ENCODE measurements around the gene DCLK2. TPM values are rescaled to one million over a fixed set of nuclear protein-coding genes. Genes with fewer than 3 reads are reported as not detected.
A peak's percentile ranks its signal among the peaks of the same experiment; 100 is the strongest.

DCLK2 gene
- total and polyA plus RNA-seq, 2 experiments from 2014 or later = 3.2 to 4.8 TPM

DNA sequence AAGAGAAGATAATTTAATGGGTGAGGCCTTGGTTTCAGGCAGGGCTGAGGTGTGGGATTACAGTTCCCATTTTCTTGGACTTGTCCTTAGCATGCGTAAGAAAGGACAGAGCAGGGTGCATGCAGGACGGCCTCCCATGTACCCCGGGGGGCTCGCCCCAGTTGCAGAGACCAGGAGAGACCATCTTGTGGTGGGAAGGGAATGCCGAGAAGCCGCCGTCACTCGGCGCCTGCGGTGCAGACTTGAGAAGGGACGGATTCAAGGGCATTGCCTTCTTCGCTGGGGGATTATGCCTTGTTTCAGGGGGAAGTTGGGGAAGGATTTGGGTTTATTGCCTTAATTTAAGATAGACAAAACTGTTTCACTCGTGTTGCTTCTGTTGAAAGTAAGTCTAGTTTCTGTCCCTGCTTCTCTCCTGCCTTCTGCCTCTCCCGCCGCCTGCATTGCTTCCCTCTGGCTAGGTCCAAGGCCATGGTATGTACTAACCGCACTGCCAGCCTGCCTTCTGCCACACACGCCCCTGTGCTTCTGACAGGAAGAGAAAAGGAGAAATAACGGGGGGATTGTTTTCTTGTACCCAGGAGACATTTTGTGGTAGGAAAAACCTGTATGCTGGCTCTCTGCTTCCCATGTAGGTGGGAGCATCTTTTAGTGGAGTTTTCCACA lies 175.9 kb downstream of the DCLK2 start:
- H3K9me3 ChIP-seq (ENCODE audit: low read depth) = no peaks in the 10 kb centered on the region
- no peaks in the 10 kb centered on the region for H3K36me3 ChIP-seq
- H3K27me3 ChIP-seq = no peaks in the 10 kb centered on the region
- H3K4me3 ChIP-seq = no peak overlapping the region
- H3K4me1 ChIP-seq (ENCODE audit: low read depth) = no peaks in the 10 kb centered on the region
- TF ChIP-seq, protein P1, sequence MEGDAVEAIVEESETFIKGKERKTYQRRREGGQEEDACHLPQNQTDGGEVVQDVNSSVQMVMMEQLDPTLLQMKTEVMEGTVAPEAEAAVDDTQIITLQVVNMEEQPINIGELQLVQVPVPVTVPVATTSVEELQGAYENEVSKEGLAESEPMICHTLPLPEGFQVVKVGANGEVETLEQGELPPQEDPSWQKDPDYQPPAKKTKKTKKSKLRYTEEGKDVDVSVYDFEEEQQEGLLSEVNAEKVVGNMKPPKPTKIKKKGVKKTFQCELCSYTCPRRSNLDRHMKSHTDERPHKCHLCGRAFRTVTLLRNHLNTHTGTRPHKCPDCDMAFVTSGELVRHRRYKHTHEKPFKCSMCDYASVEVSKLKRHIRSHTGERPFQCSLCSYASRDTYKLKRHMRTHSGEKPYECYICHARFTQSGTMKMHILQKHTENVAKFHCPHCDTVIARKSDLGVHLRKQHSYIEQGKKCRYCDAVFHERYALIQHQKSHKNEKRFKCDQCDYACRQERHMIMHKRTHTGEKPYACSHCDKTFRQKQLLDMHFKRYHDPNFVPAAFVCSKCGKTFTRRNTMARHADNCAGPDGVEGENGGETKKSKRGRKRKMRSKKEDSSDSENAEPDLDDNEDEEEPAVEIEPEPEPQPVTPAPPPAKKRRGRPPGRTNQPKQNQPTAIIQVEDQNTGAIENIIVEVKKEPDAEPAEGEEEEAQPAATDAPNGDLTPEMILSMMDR (IDR thresholded peaks at IDR 0.05; ENCODE audit: low read depth, low read length) = no peak
- no peak for DNase-seq (ENCODE audit: low read depth in 1 of 2, low spot score in 1 of 2)
- H3K27ac ChIP-seq = no peak overlapping the region

DNA sequence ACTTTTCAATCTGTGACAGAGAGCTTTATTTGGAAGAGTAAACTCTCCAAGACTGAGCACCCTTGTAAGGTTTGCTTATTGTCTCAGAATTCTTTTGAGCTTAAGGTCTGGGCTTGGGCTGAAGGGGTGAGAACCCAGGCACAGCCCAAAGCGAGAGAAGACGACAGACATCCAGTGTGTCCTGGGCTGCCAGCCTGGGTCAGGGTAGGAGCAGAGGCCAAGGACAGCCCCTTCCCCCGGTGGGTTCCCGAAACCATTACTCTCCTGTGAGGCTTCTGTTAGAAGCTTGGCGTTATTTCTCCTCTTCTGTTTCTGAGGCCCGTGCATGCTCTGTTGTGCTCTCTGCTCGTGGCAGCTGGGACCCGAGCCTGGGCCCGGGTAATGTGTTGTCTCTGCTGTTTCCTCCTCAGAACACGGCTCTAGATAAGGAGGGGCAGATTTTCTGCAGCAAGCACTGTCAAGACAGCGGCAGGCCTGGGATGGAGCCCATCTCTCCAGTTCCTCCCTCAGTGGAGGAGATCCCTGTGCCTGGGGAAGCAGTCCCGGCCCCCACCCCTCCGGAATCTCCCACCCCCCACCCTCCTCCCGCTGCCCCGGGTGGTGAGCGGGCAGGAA lies 177.5 kb downstream of the DCLK2 start:
- H3K9me3 ChIP-seq (ENCODE audit: low read depth) = no peaks in the 10 kb centered on the region
- no peaks in the 10 kb centered on the region for H3K27me3 ChIP-seq
- TF ChIP-seq, protein P1 (IDR thresholded peaks at IDR 0.05; ENCODE audit: low read depth, low read length) = no peak
- no peak overlapping the region for H3K27ac ChIP-seq
- H3K36me3 ChIP-seq = no peaks in the 10 kb centered on the region
- H3K4me1 ChIP-seq (ENCODE audit: low read depth) = peaks cover 6% of the 10 kb centered on the region
- peak in 1 of 2 donors; percentile 44 for DNase-seq (ENCODE audit: low read depth in 1 of 2, low spot score in 1 of 2)
- no peak overlapping the region for H3K4me3 ChIP-seq

DNA sequence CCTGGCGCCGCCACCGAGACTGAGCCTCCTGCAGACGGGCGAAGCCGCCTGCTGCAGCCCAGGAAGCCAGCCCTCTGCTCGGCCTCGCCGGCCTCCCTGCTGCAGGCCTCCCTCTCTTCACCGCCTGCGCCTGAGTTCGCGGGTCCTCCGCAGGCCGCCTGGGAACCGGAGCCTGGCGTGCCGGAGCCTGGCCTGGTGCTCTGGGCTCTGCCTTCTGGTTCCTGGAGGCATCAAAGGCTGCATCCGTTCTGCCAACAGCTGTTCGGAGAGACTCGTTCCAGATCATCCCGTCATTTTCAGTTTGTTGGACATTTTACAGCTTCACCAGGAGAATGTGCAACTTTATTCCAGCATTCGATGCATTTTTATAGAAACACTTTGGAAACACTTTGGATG lies 178.0 kb downstream of the DCLK2 start:
- Histone ChIP-seq H3K27me3 (no peaks in the 10 kb centered on the region), H3K4me3 (no peak overlapping the region), H3K4me1 (ENCODE audit: low read depth) (peaks cover 6% of the 10 kb centered on the region), H3K27ac (no peak overlapping the region), H3K36me3 (no peaks in the 10 kb centered on the region), H3K9me3 (ENCODE audit: low read depth) (no peaks in the 10 kb centered on the region)
- TF ChIP-seq, protein P1 (IDR thresholded peaks at IDR 0.05; ENCODE audit: low read depth, low read length) = no peak
- peak in 1 of 2 donors; percentile 50 for DNase-seq (ENCODE audit: low read depth in 1 of 2, low spot score in 1 of 2)

DNA sequence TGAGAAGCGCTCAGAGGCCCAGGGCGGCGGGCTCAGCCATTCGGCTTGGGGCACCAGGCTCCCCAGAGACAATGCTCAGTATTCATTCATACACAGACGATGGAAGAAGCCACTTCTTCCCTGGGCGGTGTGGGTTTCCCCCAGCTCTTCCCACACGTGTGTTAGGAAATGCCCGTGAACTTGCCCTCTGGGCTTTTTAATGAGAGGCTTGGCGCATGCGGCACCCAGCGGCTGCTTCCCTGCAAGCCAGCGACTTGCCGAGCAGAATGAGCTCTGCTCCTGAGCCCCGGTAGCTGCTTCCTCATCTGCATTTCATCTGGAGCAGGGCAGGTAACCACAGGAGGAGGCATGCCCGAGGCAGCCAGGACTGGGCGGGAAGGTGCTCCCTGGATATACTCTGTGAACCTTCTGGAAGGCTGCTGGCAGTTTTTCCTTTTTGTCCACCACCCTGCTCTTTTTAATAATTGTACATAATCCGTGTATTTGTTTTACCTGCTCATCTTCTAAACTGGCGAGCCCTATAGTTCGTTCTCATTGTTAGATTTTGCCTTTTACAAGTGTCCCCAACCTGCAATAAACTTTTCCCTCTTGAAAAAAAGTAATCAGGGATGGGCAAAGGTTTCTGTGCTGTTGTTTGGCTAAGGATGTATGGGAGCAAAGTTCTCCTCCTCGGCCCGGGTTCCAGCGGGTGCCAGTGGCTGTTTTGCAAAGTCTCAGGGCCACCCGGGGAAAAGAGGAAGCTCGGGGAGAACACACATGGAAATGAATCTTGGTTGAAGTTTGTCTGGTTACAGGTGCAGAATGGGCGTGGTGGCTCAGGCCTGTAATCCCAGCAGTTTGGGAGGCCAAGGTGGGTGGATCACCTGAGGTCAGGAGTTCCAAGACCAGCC lies 178.8 kb downstream of the DCLK2 start:
- Histone ChIP-seq H3K4me3 (no peak overlapping the region), H3K27ac (no peak overlapping the region), H3K27me3 (no peaks in the 10 kb centered on the region), H3K36me3 (no peaks in the 10 kb centered on the region), H3K9me3 (ENCODE audit: low read depth) (no peaks in the 10 kb centered on the region), H3K4me1 (ENCODE audit: low read depth) (peaks cover 6% of the 10 kb centered on the region)
- TF ChIP-seq, protein P1 (IDR thresholded peaks at IDR 0.05; ENCODE audit: low read depth, low read length) = no peak
- no peak for DNase-seq (ENCODE audit: low read depth in 1 of 2, low spot score in 1 of 2)

DNA sequence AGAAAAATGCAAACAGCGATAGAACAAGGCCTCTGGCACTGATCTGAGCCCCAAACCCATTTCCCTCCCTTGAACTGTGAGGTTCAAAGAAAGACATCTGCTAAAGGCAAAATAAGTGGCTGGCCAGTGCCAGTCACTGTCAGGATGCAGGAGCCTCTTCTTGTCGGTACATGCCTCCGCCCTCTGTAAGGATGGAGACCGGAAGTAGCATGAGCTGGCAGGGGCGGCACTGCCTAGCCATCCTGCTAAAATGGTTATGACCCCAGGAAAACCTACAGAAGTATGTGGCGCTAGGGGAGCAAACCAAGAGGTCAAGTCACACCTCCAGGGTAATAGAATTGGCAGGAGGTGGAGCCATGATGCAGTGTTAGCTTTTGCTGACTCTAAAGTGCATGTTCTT lies 180.3 kb downstream of the DCLK2 start:
- Histone ChIP-seq H3K4me1 (ENCODE audit: low read depth) (peaks cover 6% of the 10 kb centered on the region), H3K4me3 (no peak overlapping the region), H3K9me3 (ENCODE audit: low read depth) (no peaks in the 10 kb centered on the region), H3K36me3 (no peaks in the 10 kb centered on the region), H3K27me3 (no peaks in the 10 kb centered on the region), H3K27ac (no peak overlapping the region)
- no peak for DNase-seq (ENCODE audit: low read depth in 1 of 2, low spot score in 1 of 2)
- TF ChIP-seq, protein P1 (IDR thresholded peaks at IDR 0.05; ENCODE audit: low read depth, low read length) = no peak
